Liver (tissue), 3 donors: Measurements from ENCODE around the gene ENGASE.

Experiments
- CTCF ChIP-seq: fragments of 150-350 bp; IDR thresholded peaks from 2 replicates; pipeline ENCODE4 v1.5.1; 2017; ENCODE audit warnings: improper control_type of control experiment, low read depth, low read length; ENCODE audit not compliant: missing input control
- GABPA ChIP-seq, 2 donors: IDR thresholded peaks in 1 of 2; conservative IDR thresholded peaks in 1 of 2; 2 replicates each; pipeline ENCODE4 v1.6.1; 2016; ENCODE audit warnings: antibody characterized with exemption in 2 of 2, mild to moderate bottlenecking in 1 of 2, moderate library complexity in 1 of 2
- donor health status: healthy.
- donor health status: healthy.

DNA sequence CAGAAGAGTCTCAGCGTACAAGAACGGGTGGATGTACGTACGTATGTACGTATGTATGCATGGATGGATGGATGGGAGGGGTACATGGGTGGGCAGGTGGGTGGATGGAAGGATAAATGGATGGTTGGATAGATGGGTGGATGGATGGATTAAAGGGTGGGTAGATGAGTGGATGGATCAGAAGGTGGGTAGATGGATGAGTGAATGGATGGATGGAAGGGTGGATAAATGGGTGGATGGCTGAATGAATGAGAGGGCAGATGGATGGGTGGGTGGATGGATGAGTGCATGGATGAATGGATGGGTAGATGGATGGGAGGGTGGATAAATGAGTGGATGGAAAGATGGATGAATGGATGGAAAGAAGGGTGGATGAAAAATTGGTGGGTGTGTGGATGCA, 45.6 kb downstream of the ENGASE start:
- TF ChIP-seq GABPA (IDR thresholded peaks at IDR 0.05 in 1 of 2, conservative IDR thresholded peaks at IDR 0.05 in 1 of 2) (no peak), CTCF (no peak)
